Lung (tissue), 12 donors: ENCODE data around the gene DEDD2. TPM values are rescaled to one million over a fixed set of nuclear protein-coding genes. Genes with fewer than 3 reads are reported as not detected.

ENCODE experiments used
- ATAC-seq: fragments of 200-7000 bp; cut with Tn5 transposase; one replicate; pipeline ENCODE4 v1.9.1; 2020; ENCODE audit warnings: moderate number of reproducible peaks; ENCODE audit not compliant: insufficient read depth, low FRiP score
- DNase-seq, 3 donors: peaks; one replicate each; pipeline ENCODE4 v3.0.0-alpha.2; 2013 to 2017
- H3K27ac ChIP-seq, 2 donors: one replicate each; pipeline ENCODE4 v1.5.1; 2013; ENCODE audit warnings: mild to moderate bottlenecking in 2 of 2, moderate library complexity in 2 of 2, control low read depth in 1 of 2, inconsistent platforms in 1 of 2, low read depth in 1 of 2, low read length in 1 of 2
- H3K27me3 ChIP-seq, 3 donors: one replicate each; pipeline ENCODE4 v1.5.1; 2013; ENCODE audit warnings: low read length in 2 of 3; ENCODE audit not compliant: control insufficient read depth in 3 of 3, insufficient read depth in 3 of 3
- H3K36me3 ChIP-seq, 4 donors: one replicate each; pipeline ENCODE4 v1.5.1; 2013; ENCODE audit warnings: low read length in 4 of 4, mild to moderate bottlenecking in 1 of 4, moderate library complexity in 1 of 4; ENCODE audit not compliant: control insufficient read depth in 4 of 4, insufficient read depth in 4 of 4
- H3K4me1 ChIP-seq, 5 donors: one replicate each; pipeline ENCODE4 v1.5.1; 2013; ENCODE audit warnings: low read length in 5 of 5, mild to moderate bottlenecking in 2 of 5, moderate library complexity in 1 of 5; ENCODE audit not compliant: control insufficient read depth in 5 of 5, insufficient read depth in 5 of 5
- H3K4me3 ChIP-seq: one replicate; pipeline ENCODE4 v1.5.1; 2013; ENCODE audit warnings: mild to moderate bottlenecking, control low read depth, moderate library complexity
- H3K9ac ChIP-seq, 2 donors: one replicate each; pipeline ENCODE4 v1.5.1; 2013; ENCODE audit warnings: low read length in 2 of 2, control low read depth in 1 of 2; ENCODE audit not compliant: insufficient read depth in 1 of 2
- H3K9me3 ChIP-seq, 4 donors: one replicate each; pipeline ENCODE4 v1.5.1; 2013; ENCODE audit warnings: low read length in 3 of 4, mild to moderate bottlenecking in 1 of 4, moderate library complexity in 1 of 4; ENCODE audit not compliant: control insufficient read depth in 4 of 4, insufficient read depth in 3 of 4
- WGBS, 2 donors: extraction: QIAGEN DNeasy Blood & Tissue Kit; methylation state at CpG; one replicate each; pipeline ENCODE4 v1.1.7; 2013; 5-methylcytosine and 5-hydroxymethylcytosine counted together
- polyA plus RNA-seq, 2 donors: library from polyadenylated mRNA; stranded (reverse); fragments of 200-250 nt; gene quantifications; one replicate each; pipeline ENCODE4 v1.2.1, GENCODE V29; 2013
- total RNA-seq, 2 donors: library from RNA; depleted of rRNA in 1 of 2; stranded (reverse); fragments of >200 nt in 1 of 2; gene quantifications; one replicate each; pipeline ENCODE4 v1.2.1, GENCODE V29; 2014 to 2021
- TF ChIP-seq, protein P1 (sequence below): IDR thresholded peaks from 2 replicates; pipeline ENCODE4 v1.5.1; 2012; ENCODE audit warnings: mild to moderate bottlenecking; ENCODE audit errors: control extremely low read depth, extremely low read depth
- donor health status: control.
- donor health status: control.
- donor health status: Bipolar disorder and iron deficiency.
- donor health status: healthy.
- donor health status: DM: yes; HTN: yes; CAD: no.

Gene DEDD2
- total and polyA plus RNA-seq, 4 donors = 31.4 to 60.8 (median 36.7) TPM

- H3K27ac ChIP-seq = no peak overlapping the region
- 77 to 79% methylated on average over 4 of the region's 4 CpGs for WGBS, 2 donors
- no peak for DNase-seq
- no peak overlapping the region for H3K4me3 ChIP-seq
- H3K4me1 ChIP-seq = no peaks in the 10 kb centered on the region
- TF ChIP-seq, protein P1, sequence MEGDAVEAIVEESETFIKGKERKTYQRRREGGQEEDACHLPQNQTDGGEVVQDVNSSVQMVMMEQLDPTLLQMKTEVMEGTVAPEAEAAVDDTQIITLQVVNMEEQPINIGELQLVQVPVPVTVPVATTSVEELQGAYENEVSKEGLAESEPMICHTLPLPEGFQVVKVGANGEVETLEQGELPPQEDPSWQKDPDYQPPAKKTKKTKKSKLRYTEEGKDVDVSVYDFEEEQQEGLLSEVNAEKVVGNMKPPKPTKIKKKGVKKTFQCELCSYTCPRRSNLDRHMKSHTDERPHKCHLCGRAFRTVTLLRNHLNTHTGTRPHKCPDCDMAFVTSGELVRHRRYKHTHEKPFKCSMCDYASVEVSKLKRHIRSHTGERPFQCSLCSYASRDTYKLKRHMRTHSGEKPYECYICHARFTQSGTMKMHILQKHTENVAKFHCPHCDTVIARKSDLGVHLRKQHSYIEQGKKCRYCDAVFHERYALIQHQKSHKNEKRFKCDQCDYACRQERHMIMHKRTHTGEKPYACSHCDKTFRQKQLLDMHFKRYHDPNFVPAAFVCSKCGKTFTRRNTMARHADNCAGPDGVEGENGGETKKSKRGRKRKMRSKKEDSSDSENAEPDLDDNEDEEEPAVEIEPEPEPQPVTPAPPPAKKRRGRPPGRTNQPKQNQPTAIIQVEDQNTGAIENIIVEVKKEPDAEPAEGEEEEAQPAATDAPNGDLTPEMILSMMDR = no peak
- H3K9me3 ChIP-seq = no peaks in the 10 kb centered on the region
- H3K36me3 ChIP-seq = peaks cover 12 to 74% (median 50%) of the 10 kb centered on the region in 4 donors
- no peaks in the 10 kb centered on the region for H3K27me3 ChIP-seq
- no peak for ATAC-seq
- H3K9ac ChIP-seq = no peak overlapping the region
Observed at GRCh38 chr19:42230571-42230970, 13.1 kb upstream of the DEDD2 start.

DNA sequence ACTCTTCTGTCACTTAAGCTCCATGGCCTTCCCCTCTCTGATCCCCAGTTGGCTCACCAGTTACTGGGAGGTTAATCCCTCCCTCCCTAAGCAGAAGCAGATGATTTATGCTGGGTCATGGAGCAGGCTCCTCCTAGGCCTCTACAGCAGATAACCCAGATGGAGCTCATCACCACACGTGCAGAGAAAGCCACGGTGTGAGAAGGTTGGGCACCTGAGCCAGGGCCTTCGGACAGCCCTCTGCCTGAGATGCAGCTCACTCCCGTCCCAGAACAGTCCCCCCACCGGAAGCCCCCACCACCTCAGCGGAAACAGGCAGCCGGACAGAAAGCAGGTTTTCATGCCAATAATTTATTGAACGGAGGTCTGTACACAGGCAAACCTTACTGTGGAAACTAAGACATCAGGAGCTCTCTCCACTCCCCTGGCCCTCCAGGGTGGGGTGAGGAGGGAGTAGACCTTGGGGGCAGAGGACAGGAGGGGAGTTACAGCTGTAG, 12.4 kb upstream of the DEDD2 start:
- no peaks in the 10 kb centered on the region for H3K4me1 ChIP-seq
- H3K9me3 ChIP-seq = no peaks in the 10 kb centered on the region
- no peak overlapping the region for H3K9ac ChIP-seq
- H3K36me3 ChIP-seq = peaks cover 7 to 75% (median 45%) of the 10 kb centered on the region in 4 donors
- ATAC-seq = no peak
- no peak overlapping the region for H3K4me3 ChIP-seq
- H3K27me3 ChIP-seq = no peaks in the 10 kb centered on the region
- no peak for DNase-seq
- peak overlapping the region in 1 of 2 donors; percentile 37 for H3K27ac ChIP-seq
- WGBS, 2 donors = 61 to 67% methylated on average over 8 of the region's 8 CpGs
- TF ChIP-seq, protein P1 = no peak

- ATAC-seq = no peak
- Histone ChIP-seq H3K4me1 (no peaks in the 10 kb centered on the region), H3K4me3 (no peak overlapping the region), H3K36me3 (peaks cover 8 to 77% (median 47%) of the 10 kb centered on the region in 4 donors), H3K9ac (no peak overlapping the region), H3K27me3 (no peaks in the 10 kb centered on the region), H3K27ac (no peak overlapping the region), H3K9me3 (no peaks in the 10 kb centered on the region)
- TF ChIP-seq, protein P1 = no peak
- DNase-seq = no peak
- 69 to 70% methylated on average over 4 of the region's 4 CpGs for WGBS, 2 donors
Observed at GRCh38 chr19:42229301-42229854, 11.9 kb upstream of the DEDD2 start.

GRCh38 chr19:42228641-42229040, 11.2 kb upstream of the DEDD2 start:
- ATAC-seq (no peak), DNase-seq (no peak)
- TF ChIP-seq, protein P1 = no peak
- H3K4me1 ChIP-seq = no peaks in the 10 kb centered on the region
- H3K27me3 ChIP-seq = no peaks in the 10 kb centered on the region
- H3K36me3 ChIP-seq = peaks cover 9 to 75% (median 49%) of the 10 kb centered on the region in 4 donors
- 83 to 88% methylated on average over 4 of the region's 4 CpGs for WGBS, 2 donors
- no peaks in the 10 kb centered on the region for H3K9me3 ChIP-seq
- no peak overlapping the region for H3K4me3 ChIP-seq
- no peak overlapping the region for H3K27ac ChIP-seq
- no peak overlapping the region for H3K9ac ChIP-seq
